ENCODE measurements around the gene SLC22A6.

SLC22A6 gene

DNA sequence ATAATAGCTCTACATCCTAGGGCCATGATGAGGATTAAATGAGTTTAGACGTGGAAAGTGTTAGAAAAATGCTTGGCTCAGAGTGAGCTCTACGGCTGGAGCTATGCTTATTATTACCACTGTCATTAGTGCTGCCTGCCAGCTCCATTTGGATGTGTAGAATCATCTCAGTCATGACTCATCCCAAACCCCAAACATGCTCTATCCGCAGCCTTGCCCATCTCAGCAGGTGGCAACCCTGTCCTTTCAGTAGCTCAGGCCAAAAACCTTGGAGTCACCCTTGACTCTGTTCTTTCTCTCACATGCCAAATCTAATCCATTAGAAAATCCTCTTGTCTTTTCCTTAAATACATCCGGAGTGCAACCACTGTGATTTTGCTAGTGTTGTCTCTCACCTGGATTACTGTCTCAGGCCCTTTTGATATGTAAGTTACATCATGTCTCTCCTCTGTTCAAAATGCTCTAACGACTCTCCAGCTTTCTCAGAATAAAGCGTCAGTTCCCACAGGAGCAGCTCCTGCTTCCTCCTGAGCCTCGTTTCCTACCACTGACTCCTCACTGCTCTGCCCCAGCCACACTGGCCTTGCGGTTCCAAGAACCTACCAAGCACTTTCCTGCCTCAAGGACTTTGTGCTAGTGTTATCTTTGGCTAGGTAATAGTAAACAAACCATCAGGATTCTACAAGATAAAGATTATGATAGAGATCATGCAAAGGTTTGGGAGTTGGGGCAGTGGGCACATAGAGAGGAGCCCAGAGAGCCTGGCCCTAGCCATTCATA, 53.1 kb downstream of the SLC22A6 start (continued):
- TF ChIP-seq ZNF19 (tag by site-specific recombination; IDR thresholded peaks at IDR 0.05; ENCODE audit: low read depth) (no peak), ZNF529 (tag by site-specific recombination; IDR thresholded peaks at IDR 0.05; ENCODE audit: insufficient replicate concordance) (no peak), PRDM1 (tag by site-specific recombination; IDR thresholded peaks at IDR 0.05) (no peak), MYNN (tag by site-specific recombination; IDR thresholded peaks at IDR 0.05; ENCODE audit: borderline replicate concordance) (no peak), ZNF174 (tag by site-specific recombination; IDR thresholded peaks at IDR 0.05) (no peak), YY1 (tag by site-specific recombination; IDR thresholded peaks at IDR 0.05) (no peak), ZNF768 (tag by site-specific recombination; IDR thresholded peaks at IDR 0.05) (no peak), ZNF350 (tag by site-specific recombination; IDR thresholded peaks at IDR 0.05) (no peak), KLF16 (tag by site-specific recombination; IDR thresholded peaks at IDR 0.05) (no peak), ZNF391 (tag by site-specific recombination; IDR thresholded peaks at IDR 0.05; ENCODE audit: borderline replicate concordance, low read depth) (no peak), ZNF791 (tag by site-specific recombination; IDR thresholded peaks at IDR 0.05) (no peak), GLI2 (tag by site-specific recombination; IDR thresholded peaks at IDR 0.05; ENCODE audit: borderline replicate concordance, low read depth) (no peak), RBAK (tag by site-specific recombination; IDR thresholded peaks at IDR 0.05) (no peak), ZNF629 (tag by site-specific recombination; IDR thresholded peaks at IDR 0.05) (0 out of 2 replicates have a peak, but pooled peaks have one; percentile 21), ZNF785 (tag by site-specific recombination; IDR thresholded peaks at IDR 0.05) (no peak), TCF7L2 (IDR thresholded peaks at IDR 0.05; ENCODE audit: borderline replicate concordance, low read depth, low read length) (no peak), ZNF670 (tag by site-specific recombination; IDR thresholded peaks at IDR 0.05; ENCODE audit: low read depth) (no peak), OSR2 (tag by site-specific recombination; IDR thresholded peaks at IDR 0.05) (0 out of 2 replicates have a peak, but pooled peaks have one; percentile 17)
- TF ChIP-seq, protein P1, sequence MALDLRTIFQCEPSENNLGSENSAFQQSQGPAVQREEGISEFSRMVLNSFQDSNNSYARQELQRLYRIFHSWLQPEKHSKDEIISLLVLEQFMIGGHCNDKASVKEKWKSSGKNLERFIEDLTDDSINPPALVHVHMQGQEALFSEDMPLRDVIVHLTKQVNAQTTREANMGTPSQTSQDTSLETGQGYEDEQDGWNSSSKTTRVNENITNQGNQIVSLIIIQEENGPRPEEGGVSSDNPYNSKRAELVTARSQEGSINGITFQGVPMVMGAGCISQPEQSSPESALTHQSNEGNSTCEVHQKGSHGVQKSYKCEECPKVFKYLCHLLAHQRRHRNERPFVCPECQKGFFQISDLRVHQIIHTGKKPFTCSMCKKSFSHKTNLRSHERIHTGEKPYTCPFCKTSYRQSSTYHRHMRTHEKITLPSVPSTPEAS (tag by site-specific recombination; IDR thresholded peaks at IDR 0.05), result no peak
- TF ChIP-seq, protein P2, sequence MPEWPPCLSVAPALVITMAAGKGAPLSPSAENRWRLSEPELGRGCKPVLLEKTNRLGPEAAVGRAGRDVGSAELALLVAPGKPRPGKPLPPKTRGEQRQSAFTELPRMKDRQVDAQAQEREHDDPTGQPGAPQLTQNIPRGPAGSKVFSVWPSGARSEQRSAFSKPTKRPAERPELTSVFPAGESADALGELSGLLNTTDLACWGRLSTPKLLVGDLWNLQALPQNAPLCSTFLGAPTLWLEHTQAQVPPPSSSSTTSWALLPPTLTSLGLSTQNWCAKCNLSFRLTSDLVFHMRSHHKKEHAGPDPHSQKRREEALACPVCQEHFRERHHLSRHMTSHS (tag by site-specific recombination; IDR thresholded peaks at IDR 0.05), result no peak
- TF ChIP-seq, protein P3, sequence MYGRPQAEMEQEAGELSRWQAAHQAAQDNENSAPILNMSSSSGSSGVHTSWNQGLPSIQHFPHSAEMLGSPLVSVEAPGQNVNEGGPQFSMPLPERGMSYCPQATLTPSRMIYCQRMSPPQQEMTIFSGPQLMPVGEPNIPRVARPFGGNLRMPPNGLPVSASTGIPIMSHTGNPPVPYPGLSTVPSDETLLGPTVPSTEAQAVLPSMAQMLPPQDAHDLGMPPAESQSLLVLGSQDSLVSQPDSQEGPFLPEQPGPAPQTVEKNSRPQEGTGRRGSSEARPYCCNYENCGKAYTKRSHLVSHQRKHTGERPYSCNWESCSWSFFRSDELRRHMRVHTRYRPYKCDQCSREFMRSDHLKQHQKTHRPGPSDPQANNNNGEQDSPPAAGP (tag by site-specific recombination; IDR thresholded peaks at IDR 0.05), result no peak
- TF ChIP-seq, protein P4, sequence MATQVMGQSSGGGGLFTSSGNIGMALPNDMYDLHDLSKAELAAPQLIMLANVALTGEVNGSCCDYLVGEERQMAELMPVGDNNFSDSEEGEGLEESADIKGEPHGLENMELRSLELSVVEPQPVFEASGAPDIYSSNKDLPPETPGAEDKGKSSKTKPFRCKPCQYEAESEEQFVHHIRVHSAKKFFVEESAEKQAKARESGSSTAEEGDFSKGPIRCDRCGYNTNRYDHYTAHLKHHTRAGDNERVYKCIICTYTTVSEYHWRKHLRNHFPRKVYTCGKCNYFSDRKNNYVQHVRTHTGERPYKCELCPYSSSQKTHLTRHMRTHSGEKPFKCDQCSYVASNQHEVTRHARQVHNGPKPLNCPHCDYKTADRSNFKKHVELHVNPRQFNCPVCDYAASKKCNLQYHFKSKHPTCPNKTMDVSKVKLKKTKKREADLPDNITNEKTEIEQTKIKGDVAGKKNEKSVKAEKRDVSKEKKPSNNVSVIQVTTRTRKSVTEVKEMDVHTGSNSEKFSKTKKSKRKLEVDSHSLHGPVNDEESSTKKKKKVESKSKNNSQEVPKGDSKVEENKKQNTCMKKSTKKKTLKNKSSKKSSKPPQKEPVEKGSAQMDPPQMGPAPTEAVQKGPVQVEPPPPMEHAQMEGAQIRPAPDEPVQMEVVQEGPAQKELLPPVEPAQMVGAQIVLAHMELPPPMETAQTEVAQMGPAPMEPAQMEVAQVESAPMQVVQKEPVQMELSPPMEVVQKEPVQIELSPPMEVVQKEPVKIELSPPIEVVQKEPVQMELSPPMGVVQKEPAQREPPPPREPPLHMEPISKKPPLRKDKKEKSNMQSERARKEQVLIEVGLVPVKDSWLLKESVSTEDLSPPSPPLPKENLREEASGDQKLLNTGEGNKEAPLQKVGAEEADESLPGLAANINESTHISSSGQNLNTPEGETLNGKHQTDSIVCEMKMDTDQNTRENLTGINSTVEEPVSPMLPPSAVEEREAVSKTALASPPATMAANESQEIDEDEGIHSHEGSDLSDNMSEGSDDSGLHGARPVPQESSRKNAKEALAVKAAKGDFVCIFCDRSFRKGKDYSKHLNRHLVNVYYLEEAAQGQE (tag by site-specific recombination; IDR thresholded peaks at IDR 0.05), result no peak
- TF ChIP-seq, protein P5, sequence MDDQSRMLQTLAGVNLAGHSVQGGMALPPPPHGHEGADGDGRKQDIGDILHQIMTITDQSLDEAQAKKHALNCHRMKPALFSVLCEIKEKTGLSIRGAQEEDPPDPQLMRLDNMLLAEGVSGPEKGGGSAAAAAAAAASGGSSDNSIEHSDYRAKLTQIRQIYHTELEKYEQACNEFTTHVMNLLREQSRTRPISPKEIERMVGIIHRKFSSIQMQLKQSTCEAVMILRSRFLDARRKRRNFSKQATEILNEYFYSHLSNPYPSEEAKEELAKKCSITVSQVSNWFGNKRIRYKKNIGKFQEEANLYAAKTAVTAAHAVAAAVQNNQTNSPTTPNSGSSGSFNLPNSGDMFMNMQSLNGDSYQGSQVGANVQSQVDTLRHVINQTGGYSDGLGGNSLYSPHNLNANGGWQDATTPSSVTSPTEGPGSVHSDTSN (CRISPR knock-in tag; IDR thresholded peaks at IDR 0.05), result no peak
- TF ChIP-seq, protein P6, sequence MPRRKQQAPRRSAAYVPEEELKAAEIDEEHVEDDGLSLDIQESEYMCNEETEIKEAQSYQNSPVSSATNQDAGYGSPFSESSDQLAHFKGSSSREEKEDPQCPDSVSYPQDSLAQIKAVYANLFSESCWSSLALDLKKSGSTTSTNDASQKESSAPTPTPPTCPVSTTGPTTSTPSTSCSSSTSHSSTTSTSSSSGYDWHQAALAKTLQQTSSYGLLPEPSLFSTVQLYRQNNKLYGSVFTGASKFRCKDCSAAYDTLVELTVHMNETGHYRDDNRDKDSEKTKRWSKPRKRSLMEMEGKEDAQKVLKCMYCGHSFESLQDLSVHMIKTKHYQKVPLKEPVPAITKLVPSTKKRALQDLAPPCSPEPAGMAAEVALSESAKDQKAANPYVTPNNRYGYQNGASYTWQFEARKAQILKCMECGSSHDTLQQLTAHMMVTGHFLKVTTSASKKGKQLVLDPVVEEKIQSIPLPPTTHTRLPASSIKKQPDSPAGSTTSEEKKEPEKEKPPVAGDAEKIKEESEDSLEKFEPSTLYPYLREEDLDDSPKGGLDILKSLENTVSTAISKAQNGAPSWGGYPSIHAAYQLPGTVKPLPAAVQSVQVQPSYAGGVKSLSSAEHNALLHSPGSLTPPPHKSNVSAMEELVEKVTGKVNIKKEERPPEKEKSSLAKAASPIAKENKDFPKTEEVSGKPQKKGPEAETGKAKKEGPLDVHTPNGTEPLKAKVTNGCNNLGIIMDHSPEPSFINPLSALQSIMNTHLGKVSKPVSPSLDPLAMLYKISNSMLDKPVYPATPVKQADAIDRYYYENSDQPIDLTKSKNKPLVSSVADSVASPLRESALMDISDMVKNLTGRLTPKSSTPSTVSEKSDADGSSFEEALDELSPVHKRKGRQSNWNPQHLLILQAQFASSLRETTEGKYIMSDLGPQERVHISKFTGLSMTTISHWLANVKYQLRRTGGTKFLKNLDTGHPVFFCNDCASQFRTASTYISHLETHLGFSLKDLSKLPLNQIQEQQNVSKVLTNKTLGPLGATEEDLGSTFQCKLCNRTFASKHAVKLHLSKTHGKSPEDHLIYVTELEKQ (tag by site-specific recombination; IDR thresholded peaks at IDR 0.05; ENCODE audit: borderline replicate concordance), result no peak
